NCI-H2196 treated with DMSO at 0.1 percent for 48 hours (cell line): Measurements from ENCODE around the gene NDUFB4.
"Not testable (repeated sequence)": the region's sequence is repeated elsewhere in the genome, so short reads cannot be mapped to it uniquely, and the experiment has no call there.

Source experiments
- DNase-seq: peaks from one replicate; lab custom pipeline; 2025; ENCODE audit not compliant: unreplicated experiment; lab: John Stamatoyannopoulos, UW

The NDUFB4 gene

DNA sequence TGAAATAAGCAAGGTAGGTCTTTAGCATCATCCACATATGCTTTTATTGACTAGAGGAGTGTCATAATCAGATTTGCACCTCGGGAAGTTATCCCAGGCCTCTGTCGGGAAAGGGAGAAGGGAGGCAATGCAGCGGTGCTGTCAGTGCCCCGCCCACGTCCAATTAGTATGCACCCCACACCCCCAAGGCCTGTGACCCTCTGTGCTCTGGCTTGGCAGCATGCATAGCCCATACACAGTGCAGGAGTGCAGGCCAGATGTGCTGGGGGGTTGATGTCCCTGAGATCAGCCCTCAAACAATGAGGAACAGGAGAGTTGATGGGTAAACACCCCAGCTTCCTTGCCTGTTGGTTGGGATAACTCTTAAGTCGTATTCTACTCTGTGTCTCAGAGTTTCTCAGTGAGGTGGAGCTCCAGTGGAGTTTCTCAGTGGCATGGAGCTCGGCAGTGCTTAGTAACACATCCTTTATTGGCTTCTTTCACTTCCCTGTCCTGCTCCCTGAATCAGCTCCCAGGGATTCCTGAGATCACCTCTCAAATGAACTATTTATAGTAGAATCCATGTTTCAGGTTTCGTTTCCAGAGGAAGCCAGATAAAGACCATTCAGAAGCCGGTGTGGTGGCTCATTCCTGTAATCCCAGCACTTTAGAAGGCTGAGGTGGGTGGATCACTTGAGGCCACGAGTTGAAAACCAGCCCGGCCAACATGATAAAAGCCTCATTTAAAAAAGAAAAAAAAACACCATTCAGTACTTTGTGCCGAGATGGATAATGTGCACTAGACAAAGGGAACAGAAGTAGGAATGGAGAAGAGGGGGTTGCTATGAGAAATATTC, 26.7 kb upstream of the NDUFB4 start:
- DNase-seq, result no peak

- no peak for DNase-seq
These were observed 24.1 kb upstream of the NDUFB4 start for GRCh38 chr3:120572027-120572426.

DNA sequence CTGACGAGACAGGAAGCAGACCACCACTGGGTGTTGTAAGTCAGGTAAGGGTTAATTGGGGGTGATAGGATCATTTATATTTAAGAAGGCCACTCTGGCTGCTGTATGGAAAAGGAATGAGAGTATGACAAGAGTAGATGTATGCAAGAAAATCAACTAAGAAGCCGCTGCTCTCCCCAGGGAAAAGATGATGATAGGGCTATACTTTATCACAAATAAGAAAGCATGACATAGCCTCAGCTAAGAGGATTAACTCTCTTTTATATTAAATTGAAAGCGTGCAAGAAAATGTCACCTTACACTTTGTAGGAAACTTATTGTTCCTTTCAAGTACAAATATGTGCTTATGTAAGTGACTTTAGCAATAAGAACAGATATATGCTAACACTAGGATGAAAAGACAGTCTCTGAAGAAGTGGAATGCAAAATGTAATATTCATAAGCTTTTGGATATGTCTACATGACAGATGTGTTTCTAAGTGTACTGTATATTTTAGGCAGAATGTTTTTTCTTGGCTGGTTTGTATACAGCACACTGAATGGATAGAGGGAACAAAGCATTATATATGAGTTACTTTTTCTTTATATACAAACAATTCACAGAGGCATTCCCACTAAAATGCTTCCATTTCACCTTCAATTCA, 8.7 kb upstream of the NDUFB4 start:
- DNase-seq, result no peak

DNA sequence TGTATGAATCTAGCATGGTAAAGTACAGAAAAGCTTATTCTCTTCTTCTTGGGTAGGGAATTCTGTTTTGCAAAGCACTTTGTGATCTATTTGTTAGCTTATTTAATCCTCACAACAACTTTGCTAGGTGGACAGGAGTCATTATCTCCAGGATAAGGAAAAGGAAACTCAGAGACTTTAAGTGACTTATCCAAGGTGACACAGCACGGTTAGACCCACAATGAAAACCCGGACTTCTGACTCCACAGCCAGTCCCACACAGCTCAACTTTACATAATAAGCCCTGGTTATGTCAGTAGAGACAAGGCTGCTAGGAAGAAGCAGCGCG, 384 bp upstream of the NDUFB4 start:
- no peak for DNase-seq

DNA sequence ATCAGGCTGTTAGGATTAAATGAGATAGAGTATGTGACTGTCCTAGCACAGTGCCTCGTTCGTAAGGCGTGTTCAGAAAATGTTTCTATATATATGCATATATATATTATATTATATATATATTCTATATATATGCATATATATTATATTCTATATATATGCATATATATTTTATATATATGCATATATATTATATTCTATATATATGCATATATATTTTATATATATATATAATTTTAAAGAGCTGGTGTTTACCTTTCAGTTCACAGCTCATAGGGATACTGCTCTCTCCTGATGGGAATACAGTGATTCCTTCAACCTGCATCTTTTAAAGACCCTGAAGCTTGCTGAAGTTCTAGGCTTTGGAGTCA, 702 bp downstream of the NDUFB4 start:
- DNase-seq, result no peak

- no peak for DNase-seq
These were observed 1.4 kb downstream of the NDUFB4 start for GRCh38 chr3:120597445-120598049.

- no peak for DNase-seq
These were observed 3.1 kb downstream of the NDUFB4 start for GRCh38 chr3:120599211-120599610.

GRCh38 chr3:120601554-120601953, 5.4 kb downstream of the NDUFB4 start:
- DNase-seq, result no peak

- no peak for DNase-seq
These were observed 6.5 kb downstream of the NDUFB4 start for GRCh38 chr3:120602682-120603081.

DNA sequence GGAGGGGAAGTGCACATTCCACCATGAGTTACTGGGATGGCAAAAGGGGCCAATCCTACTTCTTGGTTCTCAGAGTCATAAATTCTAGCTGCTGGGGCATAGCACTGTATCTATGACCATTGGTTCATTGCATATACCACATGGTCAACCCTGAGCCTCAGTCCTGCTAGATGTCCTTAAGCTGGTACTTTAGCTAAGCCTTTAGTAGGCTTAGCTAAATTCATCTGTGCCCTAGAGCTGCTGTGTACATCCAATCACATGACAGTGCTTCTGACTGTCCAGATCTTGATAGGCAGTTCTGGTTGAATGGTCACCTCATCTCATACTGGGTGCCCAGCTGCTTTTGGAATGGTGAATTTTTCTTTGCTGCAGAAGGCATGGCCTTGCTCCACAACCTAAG, 8.2 kb downstream of the NDUFB4 start:
- no peak for DNase-seq

GRCh38 chr3:120604784-120605183, 8.6 kb downstream of the NDUFB4 start:
- no peak for DNase-seq

DNA sequence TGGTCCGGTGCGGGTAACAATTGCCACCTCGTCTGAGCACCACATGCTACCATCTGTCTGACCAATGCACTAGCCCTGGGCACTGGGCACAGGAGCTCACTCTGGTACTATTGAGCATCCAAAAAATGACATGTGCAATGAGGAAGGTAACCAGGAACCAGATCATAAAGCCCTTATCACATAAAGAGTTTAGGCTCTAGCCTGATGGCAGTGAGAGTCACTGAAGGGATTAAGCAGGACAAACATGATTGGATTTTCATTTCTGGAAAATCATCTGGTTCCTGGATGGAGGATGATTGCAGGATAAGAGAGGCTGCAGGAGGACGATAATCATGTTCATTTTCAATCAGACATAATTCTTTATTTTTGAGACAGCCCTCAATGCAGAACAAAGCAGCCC, 12.4 kb downstream of the NDUFB4 start:
- DNase-seq, result no peak

DNA sequence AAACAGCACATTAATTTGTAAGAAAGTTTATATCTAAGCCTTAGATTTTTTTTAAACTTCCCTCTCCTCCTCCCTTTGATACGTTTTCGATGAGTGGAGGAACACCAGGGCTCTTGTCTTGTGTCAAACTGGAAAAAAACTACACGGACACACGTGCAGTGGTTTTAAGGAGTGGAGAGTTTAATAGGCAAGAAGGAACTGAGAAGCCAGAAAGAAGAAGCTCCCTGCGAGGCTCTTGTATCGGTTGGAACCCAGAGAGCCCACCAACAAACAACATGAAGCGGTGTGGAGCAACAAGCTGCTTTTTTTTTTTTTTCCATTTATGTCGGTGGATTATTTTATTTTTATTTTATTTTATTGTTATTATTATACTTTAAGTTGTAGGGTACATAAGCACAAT, 18.6 kb downstream of the NDUFB4 start:
- no peak for DNase-seq

DNA sequence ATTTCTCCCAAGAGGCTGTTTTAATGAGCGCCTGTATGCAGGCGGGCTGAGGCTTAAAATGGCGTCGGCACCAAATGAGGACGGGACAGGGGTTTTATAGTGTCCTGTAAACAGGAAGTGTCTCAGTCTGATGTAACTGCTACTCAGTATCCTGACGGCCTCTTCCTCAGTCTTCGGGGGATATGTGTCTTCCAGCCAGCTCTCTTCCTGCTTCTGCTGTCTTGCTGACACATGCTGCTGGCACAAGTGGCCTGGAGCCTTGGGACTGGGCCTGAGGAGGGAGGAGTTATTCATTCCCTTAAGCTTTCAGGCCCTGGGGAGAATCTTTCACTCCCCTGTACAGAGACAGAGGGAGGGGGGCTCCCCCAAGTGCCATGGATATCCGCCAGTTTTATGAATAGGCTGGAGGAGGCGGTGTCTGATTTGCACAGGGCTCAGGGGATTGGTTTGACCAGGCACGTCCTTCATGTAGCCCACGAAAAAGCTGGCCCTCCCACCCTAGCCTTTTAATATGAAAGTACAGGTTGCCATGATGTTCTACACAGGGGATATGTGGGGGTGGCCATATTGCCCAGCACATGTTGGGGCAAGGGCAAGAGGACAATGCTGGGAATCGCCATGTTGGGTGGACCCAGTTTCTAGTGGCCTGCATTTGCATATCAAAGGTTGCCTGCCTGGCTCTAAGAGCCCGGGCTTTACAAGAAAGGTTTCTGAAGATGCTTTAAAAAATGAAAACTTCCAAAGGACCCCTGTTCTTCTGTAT, 19.9 kb downstream of the NDUFB4 start:
- no peak for DNase-seq

- DNase-seq, result not testable (repeated sequence)
These were observed 20.6 kb downstream of the NDUFB4 start for GRCh38 chr3:120616745-120617144.

DNA sequence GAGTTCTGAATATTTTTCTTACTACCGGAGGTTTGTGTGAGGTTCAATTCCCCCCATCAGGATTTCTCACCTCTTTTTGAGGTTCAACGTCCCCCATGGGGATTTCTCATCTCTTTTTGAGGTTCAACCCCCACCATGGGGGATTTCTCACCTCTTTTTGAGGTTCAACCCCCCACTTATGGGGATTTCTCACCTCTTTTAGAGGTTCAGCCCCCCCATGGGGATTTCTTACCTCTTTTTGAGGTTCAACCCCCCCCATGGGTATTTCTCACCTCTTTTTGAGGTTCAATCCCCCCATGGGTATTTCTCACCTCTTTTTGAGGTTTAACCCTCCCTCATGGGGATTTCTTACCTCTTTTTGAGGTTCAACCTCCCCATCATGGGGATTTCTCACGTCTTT, 26.3 kb downstream of the NDUFB4 start:
- no peak for DNase-seq

DNA sequence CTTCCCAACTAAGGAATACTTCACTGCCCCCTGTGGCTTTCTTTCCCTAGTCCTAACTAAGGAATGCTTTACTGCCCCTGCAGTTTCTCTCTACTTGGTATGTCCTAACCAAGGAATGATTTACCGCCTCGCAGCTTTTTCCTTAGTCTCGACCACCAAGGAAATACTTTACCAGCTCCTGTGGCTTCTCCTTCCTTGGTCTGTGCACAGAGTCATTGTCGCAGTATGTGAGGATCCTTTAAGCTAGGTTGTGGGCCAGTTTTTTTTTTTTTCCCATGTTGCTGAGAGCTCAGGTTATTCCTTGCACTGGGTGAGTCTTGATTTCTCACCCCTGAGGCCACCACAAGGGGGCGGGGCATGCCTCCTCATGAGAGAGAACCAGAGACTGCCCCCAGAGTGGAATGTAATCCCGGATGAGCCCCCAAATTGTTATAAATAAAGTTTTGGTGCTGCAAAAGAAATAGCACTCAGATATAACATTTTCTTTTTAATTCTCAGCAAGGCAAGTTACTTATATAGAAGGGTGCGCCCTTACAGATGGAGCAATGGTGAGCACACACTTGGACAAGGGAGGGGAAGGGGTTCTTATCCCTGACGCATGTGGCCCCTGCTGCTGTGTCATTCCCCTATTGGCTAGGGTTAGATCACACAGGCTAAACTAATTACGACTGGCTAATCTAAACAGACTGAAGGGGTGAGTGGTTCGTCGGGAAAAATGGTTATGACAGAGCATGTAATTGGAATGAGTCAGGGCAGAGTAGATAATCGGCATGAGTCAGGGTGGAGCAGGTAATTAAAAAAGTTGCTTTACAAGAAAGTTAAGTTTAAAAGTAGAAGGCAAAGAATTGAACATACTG, 27.0 kb downstream of the NDUFB4 start:
- no peak for DNase-seq

DNA sequence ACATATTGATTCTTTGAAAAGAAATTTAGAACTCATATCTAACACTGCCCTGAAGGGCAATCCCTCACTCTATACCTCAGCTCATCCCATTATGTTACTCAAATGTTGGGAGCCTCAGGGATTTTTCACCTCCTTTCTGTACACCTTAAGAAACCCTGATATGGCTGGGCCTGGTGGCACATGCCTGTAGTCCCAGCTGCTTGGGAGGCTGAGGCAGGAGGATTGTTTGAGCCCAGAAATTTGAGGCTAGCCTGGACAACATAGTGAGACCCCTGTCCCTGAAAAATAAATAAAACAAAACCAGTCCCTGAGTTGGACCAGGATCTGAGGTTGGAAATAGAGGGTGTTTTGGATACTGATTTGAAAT, 27.6 kb downstream of the NDUFB4 start:
- no peak for DNase-seq

- no peak for DNase-seq
These were observed 29.0 kb downstream of the NDUFB4 start for GRCh38 chr3:120625159-120625586.

DNA sequence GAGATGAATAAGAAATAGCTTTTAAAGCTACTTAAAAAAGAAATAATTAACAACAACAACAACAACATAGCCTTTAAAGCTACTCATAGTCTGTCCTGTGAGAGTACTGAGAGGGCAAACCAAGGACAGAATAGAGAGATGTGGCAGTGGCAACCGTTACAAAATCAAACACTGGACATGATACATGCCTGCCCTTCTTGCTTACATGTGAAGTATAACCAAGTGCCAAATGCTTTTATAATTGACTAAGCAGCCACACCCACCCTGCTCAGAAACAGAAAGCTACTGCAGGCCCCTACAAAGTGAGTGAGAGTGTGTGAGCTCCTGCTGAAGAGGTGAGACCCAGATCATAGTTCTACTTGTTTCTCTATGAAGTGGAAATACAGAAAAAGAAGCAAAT, 38.4 kb downstream of the NDUFB4 start:
- no peak for DNase-seq
